Dorsolateral prefrontal cortex (tissue), 118 donors: ENCODE results near the gene CNFN. TPM values are rescaled to one million over a fixed set of nuclear protein-coding genes. Genes with fewer than 3 reads are reported as not detected.

Experiments
- microRNA-seq, 43 experiments: library from miRNA; unstranded; fragments of <30 nt; microRNA quantifications; one replicate each; pipeline ENCODE4 v1.2.0, GENCODE V29; 2022
- total RNA-seq, 120 experiments: library from RNA; stranded (reverse); gene quantifications; one replicate each; pipeline versions ENCODE4 v1.2.3 to v1.2.4, GENCODE V29; 2022

The CNFN gene
- total RNA-seq, 120 experiments from 2014 or later: 0.84 to 3.8 (median 1.4) TPM; not detected in 64

Small RNA genes lying within 50 kb of the gene (microRNA-seq; reads per million reads assigned to microRNA genes)
- gene MIR8077: 0 to 1.4 (median 0) reads per million in 43 experiments

Other genes with a start within 250 kb of the CNFN start
- 10 to 100 TPM; 24.6 to 71.4 (median 34.2) TPM for gene DEDD2, start 172.6 kb downstream of the CNFN start, total RNA-seq
- 10 to 100 TPM in 3 of 120 experiments, 1 to 10 TPM in 117; 5.3 to 12.0 (median 7.5) TPM for gene ZNF526, start 170.0 kb downstream of the CNFN start, total RNA-seq
- 100 to 1,000 TPM in 36 of 120 experiments, 10 to 100 TPM in 84; 60.1 to 130 (median 91.3) TPM for gene GSK3A, start 147.7 kb downstream of the CNFN start, total RNA-seq
- gene ERF, start 135.2 kb downstream of the CNFN start, total RNA-seq: 100 to 1,000 TPM in 3 of 120 experiments, 10 to 100 TPM in 117; 22.2 to 145 (median 47.8) TPM
- 100 to 1,000 TPM in 70 of 120 experiments, 10 to 100 TPM in 50; 76.5 to 169 (median 103) TPM for gene CIC, start 121.0 kb downstream of the CNFN start, total RNA-seq
- gene PRR19, start 88.2 kb downstream of the CNFN start, total RNA-seq: 1 to 10 TPM in 112 of 120 experiments, under 1 TPM in 8; 0.46 to 5.4 (median 2.1) TPM
- 10 to 100 TPM; 16.2 to 58.0 (median 31.5) TPM for gene PAFAH1B3, start 87.7 kb downstream of the CNFN start, total RNA-seq
- gene TMEM145, start 77.0 kb downstream of the CNFN start, total RNA-seq: 100 to 1,000 TPM in 4 of 120 experiments, 10 to 100 TPM in 116; 30.7 to 105 (median 68.9) TPM
- gene MEGF8, start 64.7 kb downstream of the CNFN start, total RNA-seq: 100 to 1,000 TPM in 87 of 120 experiments, 10 to 100 TPM in 33; 53.4 to 167 (median 109) TPM
- gene LIPE, start 37.1 kb upstream of the CNFN start, total RNA-seq: 100 to 1,000 TPM in 24 of 120 experiments, 10 to 100 TPM in 96; 21.9 to 264 (median 65.6) TPM
- not detected for gene CXCL17, start 52.6 kb upstream of the CNFN start, total RNA-seq
- gene CEACAM1, start 138.2 kb upstream of the CNFN start, total RNA-seq: 1 to 10 TPM in 54 of 120 experiments, under 1 TPM in 50, not detected in 16; 0.16 to 4.1 (median 1.0) TPM
- gene CEACAM8, start 204.6 kb upstream of the CNFN start, total RNA-seq: under 1 TPM in 5 of 120 experiments, not detected in 115; 0.19 to 0.73 (median 0.51) TPM